GM12891 (cell line): Measurements from ENCODE around the gene THTPA.

Experiments used
- PAX5 ChIP-seq: IDR thresholded peaks from 2 replicates; pipeline ENCODE4 v1.6.1; 2011; ENCODE audit warnings: low read length, moderate library complexity, mild to moderate bottlenecking; ENCODE audit not compliant: insufficient read depth, severe bottlenecking
- POLR2A ChIP-seq: IDR thresholded peaks from 2 replicates; pipeline ENCODE4 v1.6.1; 2011; ENCODE audit warnings: low read depth, low read length, control low read depth
- POLR2AphosphoS5 ChIP-seq: IDR thresholded peaks from 2 replicates; pipeline ENCODE4 v1.6.1; 2011; ENCODE audit warnings: low read depth, low read length, control low read depth
- POU2F2 ChIP-seq: IDR thresholded peaks from 2 replicates; pipeline ENCODE4 v1.6.1; 2011; ENCODE audit warnings: low read depth, mild to moderate bottlenecking, control low read depth, low read length, moderate library complexity
- SPI1 ChIP-seq: IDR thresholded peaks from 2 replicates; pipeline ENCODE4 v1.6.1; 2011; ENCODE audit warnings: low read depth, low read length, control low read depth
- TAF1 ChIP-seq: IDR thresholded peaks from 2 replicates; pipeline ENCODE4 v1.6.1; 2011; ENCODE audit warnings: low read depth, low read length, control low read depth

GRCh38 chr14:23563473-23564180 lies 7.6 kb downstream of the THTPA start:
- TF ChIP-seq POLR2A (no peak), POLR2AphosphoS5 (no peak), TAF1 (no peak), SPI1 (no peak), PAX5 (no peak), POU2F2 (no peak)
